Adrenal gland (tissue), 12 donors: ENCODE measurements around the gene MBP. TPM values are rescaled to one million over a fixed set of nuclear protein-coding genes. Genes with fewer than 3 reads are reported as not detected.

Source experiments
- DNase-seq, 7 donors: peaks; one replicate each; pipeline ENCODE4 v3.0.0-alpha.2; 2019 to 2020
- H3K27ac ChIP-seq, 5 donors: fragments of 200-600 bp; sonication (generic) in 4 of 5; 1 replicate in 3 of 5; 2 replicates in 2 of 5; pipeline versions ENCODE4 v1.5.1 to v1.8.0; 2016 to 2020; ENCODE audit warnings: mild to moderate bottlenecking in 1 of 5
- H3K27me3 ChIP-seq: fragments of 200-600 bp; 2 replicates; pipeline ENCODE4 v1.8.0; 2021
- H3K36me3 ChIP-seq, 2 donors: fragments of 200-600 bp; replicated peaks in 1 of 2; 1 replicate in 1 of 2; 2 replicates in 1 of 2; pipeline versions ENCODE4 v1.5.1 to v1.8.0; 2018 to 2022
- H3K4me1 ChIP-seq, 2 donors: fragments of 200-600 bp; replicated peaks in 1 of 2; 1 replicate in 1 of 2; 2 replicates in 1 of 2; pipeline versions ENCODE4 v1.5.1 to v1.8.0; 2018 to 2021
- H3K4me3 ChIP-seq, 4 donors: fragments of 200-600 bp; sonication (generic) in 3 of 4; one replicate each; pipeline ENCODE4 v1.5.1; 2016 to 2018
- H3K9me3 ChIP-seq, 3 donors: fragments of 200-600 bp; sonication (generic) in 1 of 3; replicated peaks in 1 of 3; 1 replicate in 2 of 3; 2 replicates in 1 of 3; pipeline versions ENCODE4 v1.5.1 to v1.8.0; 2016 to 2021
- POLR2A ChIP-seq, 2 donors: fragments of 450-650 bp; IDR thresholded peaks; one replicate each; pipeline ENCODE4 v1.6.1; 2017; ENCODE audit warnings: antibody characterized with exemption in 2 of 2, mild to moderate bottlenecking in 2 of 2, moderate library complexity in 1 of 2
- WGBS, 4 donors: extraction: QIAGEN DNeasy Blood & Tissue Kit in 2 of 4; methylation state at CpG; one replicate each; pipeline versions ENCODE4 v1.1.5 to v1.1.7; 2013 to 2017; 5-methylcytosine and 5-hydroxymethylcytosine counted together
- intact Hi-C, 2 donors: fragments of 100-400 bp; cut with DNase I; formaldehyde crosslinking; loops; one replicate each; pipeline versions ENCODE4 v1.14.1 to v1.15.0; 2022 to 2023
- polyA plus RNA-seq, 3 donors: library from polyadenylated mRNA; stranded (reverse); fragments of 200-250 nt in 2 of 3; fragments of 350-450 nt in 1 of 3; fragmentation: Illumina TruSeq in 1 of 3; extraction: RNeasy Lipid Tissue Mini Kit (QIAGEN cat#74804) in 1 of 3; gene quantifications; one replicate each; pipeline ENCODE4 v1.2.3, GENCODE V29; 2013 to 2014
- total RNA-seq, 9 donors: library from RNA; depleted of rRNA in 4 of 9; stranded (reverse); fragments of >200 nt in 4 of 9; fragments of 120-200 nt in 1 of 9; fragmentation: NEBNext Ultra II Directional in 1 of 9; extraction: Animal tissue kit (Norgen Biotek cat#: 25700) in 1 of 9; gene quantifications; one replicate each; pipeline versions ENCODE4 v1.1.0 to v1.2.4, GENCODE V29; 2013 to 2023
- TF ChIP-seq, protein P1 (sequence below), 6 experiments: fragments of 450-650 bp in 4 of 6; fragments of 200-600 bp in 2 of 6; sonication (generic) in 1 of 6; IDR thresholded peaks; 1 replicate in 5 of 6; 2 replicates in 1 of 6; pipeline versions ENCODE4 v1.5.1 to v1.8.0; 2016 to 2021; ENCODE audit warnings: antibody characterized with exemption in 6 of 6, mild to moderate bottlenecking in 2 of 6, moderate library complexity in 1 of 6
- donor health status: healthy with polysubstance abuse.
- donor health status: Bipolar disorder and iron deficiency.
- donor health status: DM: yes; HTN: yes; CAD: no.
- donor health status: DM: no; HTN: no; CAD: no.
- donor health status: DM: no; HTN: no; CAD: no.
- donor health status: DM: yes; HTN: yes; CAD: no.

MBP gene
- total and polyA plus RNA-seq, 12 donors = 1.8 to 23.7 (median 13.7) TPM

DNA sequence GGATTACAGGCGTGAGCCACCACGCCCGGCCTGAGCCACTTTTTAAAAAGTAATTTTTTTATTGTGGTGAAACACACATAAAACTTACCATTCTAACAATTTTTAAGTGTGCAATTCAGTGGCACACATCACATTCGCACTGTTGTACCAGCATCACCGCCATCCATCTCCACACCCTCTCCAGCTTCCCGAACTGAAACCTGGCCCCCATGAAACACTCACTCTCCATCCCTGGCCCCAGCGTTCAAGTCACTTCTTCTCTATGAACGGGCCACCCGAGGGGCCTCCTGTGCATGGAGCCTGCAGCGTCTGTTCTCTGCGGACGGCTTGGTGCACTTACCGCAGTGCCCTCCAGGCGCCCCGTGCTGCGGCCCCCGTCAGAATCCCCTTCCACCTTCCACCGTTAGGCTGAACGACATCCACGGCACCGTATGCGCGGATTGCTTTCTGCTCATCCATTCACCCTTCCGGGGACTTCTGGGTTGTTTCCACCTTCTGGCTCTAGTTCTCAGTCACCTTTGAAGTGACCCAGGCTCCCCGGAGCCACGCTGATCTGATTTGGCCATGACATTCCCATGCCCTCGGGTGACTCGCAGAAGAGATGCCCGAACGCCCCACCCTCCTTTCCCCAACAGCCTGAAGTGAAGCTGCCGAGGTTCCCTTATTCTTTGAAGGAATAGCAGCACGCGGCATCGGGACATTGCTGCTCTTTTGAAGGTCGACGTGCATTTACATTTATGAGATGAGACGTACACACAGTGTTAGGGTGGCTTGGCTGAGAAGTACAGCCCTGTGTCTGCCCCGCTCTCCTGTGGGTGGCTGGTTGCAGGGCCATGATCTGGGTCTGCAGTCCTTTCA lies 134.4 kb downstream of the MBP start:
- H3K36me3 ChIP-seq = no peaks in the 10 kb centered on the region
- H3K9me3 ChIP-seq = no peaks in the 10 kb centered on the region
- 77 to 87% (median 82%) methylated on average over 30 to 38 of the region's 38 CpGs for WGBS, 4 donors
- no peaks in the 10 kb centered on the region for H3K4me1 ChIP-seq
- H3K4me3 ChIP-seq = no peak overlapping the region
- H3K27me3 ChIP-seq = no peaks in the 10 kb centered on the region
- intact Hi-C loops = loop anchor here in 1 of 2 donors (5.0 kb wide), 1 partner anchor 214 kb away; no protein-coding TSS in a partner anchor
- TF ChIP-seq POLR2A (IDR thresholded peaks at IDR 0.05) = no peak
- TF ChIP-seq, protein P1, sequence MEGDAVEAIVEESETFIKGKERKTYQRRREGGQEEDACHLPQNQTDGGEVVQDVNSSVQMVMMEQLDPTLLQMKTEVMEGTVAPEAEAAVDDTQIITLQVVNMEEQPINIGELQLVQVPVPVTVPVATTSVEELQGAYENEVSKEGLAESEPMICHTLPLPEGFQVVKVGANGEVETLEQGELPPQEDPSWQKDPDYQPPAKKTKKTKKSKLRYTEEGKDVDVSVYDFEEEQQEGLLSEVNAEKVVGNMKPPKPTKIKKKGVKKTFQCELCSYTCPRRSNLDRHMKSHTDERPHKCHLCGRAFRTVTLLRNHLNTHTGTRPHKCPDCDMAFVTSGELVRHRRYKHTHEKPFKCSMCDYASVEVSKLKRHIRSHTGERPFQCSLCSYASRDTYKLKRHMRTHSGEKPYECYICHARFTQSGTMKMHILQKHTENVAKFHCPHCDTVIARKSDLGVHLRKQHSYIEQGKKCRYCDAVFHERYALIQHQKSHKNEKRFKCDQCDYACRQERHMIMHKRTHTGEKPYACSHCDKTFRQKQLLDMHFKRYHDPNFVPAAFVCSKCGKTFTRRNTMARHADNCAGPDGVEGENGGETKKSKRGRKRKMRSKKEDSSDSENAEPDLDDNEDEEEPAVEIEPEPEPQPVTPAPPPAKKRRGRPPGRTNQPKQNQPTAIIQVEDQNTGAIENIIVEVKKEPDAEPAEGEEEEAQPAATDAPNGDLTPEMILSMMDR (IDR thresholded peaks at IDR 0.05) = no peak
- DNase-seq = no peak
- no peak overlapping the region for H3K27ac ChIP-seq

- TF ChIP-seq, protein P1 (IDR thresholded peaks at IDR 0.05) = no peak
- no peak for TF ChIP-seq POLR2A (IDR thresholded peaks at IDR 0.05)
- intact Hi-C loops = loop anchor here in 1 of 2 donors (5.0 kb wide), 1 partner anchor 216 kb away; no protein-coding TSS in a partner anchor
- Histone ChIP-seq H3K9me3 (no peaks in the 10 kb centered on the region), H3K4me1 (no peaks in the 10 kb centered on the region), H3K36me3 (no peaks in the 10 kb centered on the region), H3K27me3 (no peaks in the 10 kb centered on the region), H3K27ac (no peak overlapping the region), H3K4me3 (no peak overlapping the region)
- 68 to 76% (median 74%) methylated on average over 7 of the region's 7 CpGs for WGBS, 4 donors
- no peak for DNase-seq
These were observed 136.2 kb downstream of the MBP start for GRCh38 chr18:76996429-76996828.

- intact Hi-C loops = loop anchor here in 1 of 2 donors (5.0 kb wide), 1 partner anchor 216 kb away; no protein-coding TSS in a partner anchor
- no peak overlapping the region for H3K4me3 ChIP-seq
- H3K36me3 ChIP-seq = no peaks in the 10 kb centered on the region
These were observed 136.7 kb downstream of the MBP start for GRCh38 chr18:76995896-76996295.

DNA sequence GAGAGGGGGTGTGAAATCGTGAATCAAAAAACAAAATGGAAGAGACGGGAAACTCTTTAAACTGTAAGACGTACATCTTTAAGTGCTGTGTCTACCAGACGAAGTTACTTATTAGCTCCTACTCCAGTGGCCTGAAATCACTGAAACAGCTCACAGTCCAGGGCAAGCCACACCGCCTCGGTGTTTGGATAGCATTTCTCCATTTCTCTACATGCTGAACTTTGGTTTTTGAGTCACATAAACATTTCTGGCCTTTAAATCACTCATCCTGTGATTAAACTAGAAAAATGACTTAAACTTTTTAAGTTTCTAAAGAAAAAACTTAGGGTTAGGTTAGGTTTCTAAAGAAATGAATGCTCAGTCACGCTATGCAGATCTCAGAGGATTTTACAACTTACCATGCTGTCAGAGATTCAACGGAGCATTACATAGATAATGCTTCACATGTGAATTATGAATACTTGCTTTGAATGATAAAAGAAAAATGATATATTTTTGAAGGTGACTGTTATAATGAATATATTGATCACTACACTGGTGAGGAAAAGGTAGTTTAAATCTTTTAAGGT lies 138.4 kb downstream of the MBP start:
- no peak for DNase-seq

More at GRCh38 chr18:76995896-76996295, 136.7 kb downstream of the MBP start:
- DNase-seq = no peak
- no peaks in the 10 kb centered on the region for H3K9me3 ChIP-seq
- no peak overlapping the region for H3K27ac ChIP-seq
- H3K4me1 ChIP-seq = no peaks in the 10 kb centered on the region
- TF ChIP-seq, protein P1 (IDR thresholded peaks at IDR 0.05) = no peak
- TF ChIP-seq POLR2A (IDR thresholded peaks at IDR 0.05) = no peak
- WGBS, 4 donors = 46 to 56% (median 51%) methylated on average over 7 of the region's 7 CpGs
- H3K27me3 ChIP-seq = no peaks in the 10 kb centered on the region

More for the DNA sequence above, 138.4 kb downstream of the MBP start:
- WGBS, 4 donors = 67 to 80% (median 75%) methylated on average over 8 of the region's 8 CpGs
- intact Hi-C loops = no loop called here
- TF ChIP-seq POLR2A (IDR thresholded peaks at IDR 0.05) = no peak
- TF ChIP-seq, protein P1 (IDR thresholded peaks at IDR 0.05) = no peak
- Histone ChIP-seq H3K36me3 (no peaks in the 10 kb centered on the region), H3K27me3 (no peaks in the 10 kb centered on the region), H3K9me3 (no peaks in the 10 kb centered on the region), H3K4me1 (no peaks in the 10 kb centered on the region), H3K4me3 (no peak overlapping the region), H3K27ac (no peak overlapping the region)
